ENCODE measurements around the gene FOXJ3. TPM values are rescaled to one million over a fixed set of nuclear protein-coding genes. Genes with fewer than 3 reads are reported as not detected.

The FOXJ3 gene
- total and polyA plus RNA-seq, 8 donors = 39.6 to 65.2 (median 57.0) TPM

DNA sequence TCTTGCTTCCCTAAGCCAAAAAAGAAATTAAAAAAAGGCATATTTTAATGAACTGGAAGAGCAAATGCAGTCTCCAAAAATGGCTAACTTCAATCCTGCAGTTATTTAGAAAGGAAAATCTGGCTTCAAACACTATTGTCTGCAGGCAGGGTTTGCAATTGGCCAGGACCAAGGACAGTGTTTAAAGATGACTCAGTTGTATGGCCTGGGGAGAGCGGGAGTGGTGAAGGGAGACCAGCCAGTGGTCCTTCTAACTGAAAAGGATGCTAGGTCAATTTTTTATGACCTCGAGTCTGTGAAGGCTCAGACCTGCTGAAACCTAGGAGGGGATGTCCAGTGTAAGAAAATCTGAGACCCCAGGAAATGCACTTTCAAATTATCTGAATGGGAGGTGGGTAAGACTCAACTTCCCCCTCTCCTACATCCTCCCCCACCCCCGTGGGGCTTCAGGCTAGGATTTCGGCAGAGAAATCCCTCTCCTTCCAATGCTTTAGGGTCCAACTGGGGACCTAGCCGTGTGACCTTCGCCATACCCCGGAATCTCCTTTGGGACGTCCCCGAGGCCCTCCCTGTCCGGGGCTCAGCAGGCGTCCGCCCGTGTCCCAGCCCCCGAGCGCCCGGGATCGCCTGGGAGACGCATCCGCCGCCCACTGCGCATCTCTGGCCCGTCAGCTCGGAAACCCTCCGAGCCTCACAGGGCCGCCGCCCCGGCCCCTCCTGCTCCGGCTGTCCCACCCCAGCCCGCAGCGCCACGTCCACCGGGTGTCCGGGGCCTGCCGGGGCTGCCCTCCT lies 45.0 kb upstream of the FOXJ3 start:
- H3K36me3 ChIP-seq = no peaks in the 10 kb centered on the region
- TF ChIP-seq, protein P1, sequence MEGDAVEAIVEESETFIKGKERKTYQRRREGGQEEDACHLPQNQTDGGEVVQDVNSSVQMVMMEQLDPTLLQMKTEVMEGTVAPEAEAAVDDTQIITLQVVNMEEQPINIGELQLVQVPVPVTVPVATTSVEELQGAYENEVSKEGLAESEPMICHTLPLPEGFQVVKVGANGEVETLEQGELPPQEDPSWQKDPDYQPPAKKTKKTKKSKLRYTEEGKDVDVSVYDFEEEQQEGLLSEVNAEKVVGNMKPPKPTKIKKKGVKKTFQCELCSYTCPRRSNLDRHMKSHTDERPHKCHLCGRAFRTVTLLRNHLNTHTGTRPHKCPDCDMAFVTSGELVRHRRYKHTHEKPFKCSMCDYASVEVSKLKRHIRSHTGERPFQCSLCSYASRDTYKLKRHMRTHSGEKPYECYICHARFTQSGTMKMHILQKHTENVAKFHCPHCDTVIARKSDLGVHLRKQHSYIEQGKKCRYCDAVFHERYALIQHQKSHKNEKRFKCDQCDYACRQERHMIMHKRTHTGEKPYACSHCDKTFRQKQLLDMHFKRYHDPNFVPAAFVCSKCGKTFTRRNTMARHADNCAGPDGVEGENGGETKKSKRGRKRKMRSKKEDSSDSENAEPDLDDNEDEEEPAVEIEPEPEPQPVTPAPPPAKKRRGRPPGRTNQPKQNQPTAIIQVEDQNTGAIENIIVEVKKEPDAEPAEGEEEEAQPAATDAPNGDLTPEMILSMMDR (IDR thresholded peaks at IDR 0.05) = no peak
- no peak overlapping the region for H3K27ac ChIP-seq
- intact Hi-C loops (cut with DNase I) = no loop called here
- H3K9me3 ChIP-seq = no peaks in the 10 kb centered on the region
- H3K27me3 ChIP-seq = peaks cover 11 to 69% of the 10 kb centered on the region in 2 donors
- DNase-seq (peak in 2 of 4 donors; percentile 23 to 30), ATAC-seq (peak; percentile 67)
- peaks cover 6 to 15% of the 10 kb centered on the region in 2 donors for H3K4me1 ChIP-seq
- H3K4me3 ChIP-seq = peak overlapping the region; percentile 50 to 51

DNA sequence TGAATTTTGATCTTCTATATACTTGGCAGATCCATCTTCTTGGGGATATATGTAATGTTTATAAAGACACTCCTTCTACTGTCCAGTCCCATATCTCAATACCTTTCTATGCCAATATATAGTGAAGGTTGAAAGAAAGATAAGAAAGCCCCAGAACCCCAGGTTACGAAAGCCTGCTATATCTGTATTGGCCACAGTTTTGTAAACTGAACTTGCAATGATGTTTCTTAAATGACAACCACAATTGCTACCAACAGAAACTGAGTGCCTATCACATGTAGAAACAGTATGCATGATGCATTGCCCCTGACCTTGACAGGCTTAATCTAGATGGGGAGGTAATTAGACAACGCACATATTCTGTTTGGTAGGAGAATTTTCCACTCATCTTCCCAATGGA lies 37.8 kb upstream of the FOXJ3 start:
- ATAC-seq (no peak), DNase-seq (no peak)
- H3K4me1 ChIP-seq = no peaks in the 10 kb centered on the region
- H3K36me3 ChIP-seq = no peaks in the 10 kb centered on the region
- no peak overlapping the region for H3K4me3 ChIP-seq
- no peaks in the 10 kb centered on the region for H3K9me3 ChIP-seq
- TF ChIP-seq, protein P1 (IDR thresholded peaks at IDR 0.05) = no peak
- no peak overlapping the region for H3K27ac ChIP-seq
- intact Hi-C loops (cut with DNase I) = no loop called here
- peaks cover 0 to under 1% of the 10 kb centered on the region in 2 donors for H3K27me3 ChIP-seq

DNA sequence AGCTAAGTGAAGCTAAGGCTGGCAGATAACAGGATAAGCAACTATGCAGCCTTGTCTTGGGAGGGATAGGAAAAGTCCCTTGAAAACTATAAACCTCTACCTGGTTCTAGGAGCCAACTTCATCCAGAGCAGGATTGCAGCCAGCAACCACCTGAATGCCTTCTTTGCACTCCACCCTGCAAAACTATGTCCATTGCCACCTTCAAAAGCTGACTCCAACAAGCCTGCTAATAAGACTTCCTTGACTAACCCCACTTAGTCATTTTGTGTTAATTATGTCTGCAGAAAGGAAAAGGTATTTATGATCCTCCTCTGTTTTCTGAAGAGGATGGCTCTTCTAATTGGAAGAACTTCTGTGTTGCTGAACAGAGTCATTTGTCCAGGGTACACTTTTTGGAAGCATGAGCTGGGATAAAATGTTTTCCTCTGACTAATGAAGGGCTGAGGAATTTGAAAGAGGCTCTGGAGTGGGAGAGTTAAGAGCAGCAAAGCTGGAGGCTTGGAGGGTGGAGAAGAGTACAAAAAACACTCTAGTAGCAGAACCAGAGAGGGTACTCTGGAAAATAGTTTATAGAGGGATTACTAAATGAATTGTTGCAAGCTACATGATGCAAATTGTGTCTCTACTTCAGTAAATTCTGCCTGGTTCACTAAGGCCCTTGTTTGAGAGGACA lies 36.0 kb upstream of the FOXJ3 start:
- Histone ChIP-seq H3K9me3 (no peaks in the 10 kb centered on the region), H3K27ac (peak overlapping the region; percentile 44 to 50), H3K36me3 (no peaks in the 10 kb centered on the region), H3K27me3 (no peaks in the 10 kb centered on the region), H3K4me1 (no peaks in the 10 kb centered on the region), H3K4me3 (no peak overlapping the region)
- TF ChIP-seq, protein P1 (IDR thresholded peaks at IDR 0.05) = no peak
- intact Hi-C loops (cut with DNase I) = no loop called here
- DNase-seq (no peak), ATAC-seq (peak; percentile 85)

DNA sequence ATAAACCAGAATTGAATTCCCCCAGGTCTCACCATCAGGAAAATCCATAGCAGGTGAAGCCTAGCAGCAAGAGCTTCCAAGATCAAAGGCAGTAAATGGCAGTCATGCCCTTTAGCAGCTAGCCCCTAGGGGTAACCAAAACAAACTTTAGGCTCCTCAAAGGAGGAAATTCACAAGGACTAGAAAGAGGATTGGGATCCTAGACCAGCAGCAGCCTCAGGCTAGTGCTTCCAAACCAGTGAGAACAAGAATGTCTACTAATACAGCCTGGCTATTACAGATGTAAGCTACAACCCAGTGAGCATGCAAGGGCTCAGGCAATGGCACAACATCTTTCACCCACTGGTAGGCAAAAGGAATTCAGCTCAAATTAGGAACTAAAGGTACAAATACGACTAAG lies 34.4 kb upstream of the FOXJ3 start:
- DNase-seq (no peak), ATAC-seq (no peak)
- H3K9me3 ChIP-seq = no peaks in the 10 kb centered on the region
- TF ChIP-seq, protein P1 (IDR thresholded peaks at IDR 0.05) = no peak
- intact Hi-C loops (cut with DNase I) = no loop called here
- H3K27ac ChIP-seq = no peak overlapping the region
- no peaks in the 10 kb centered on the region for H3K27me3 ChIP-seq
- no peaks in the 10 kb centered on the region for H3K4me1 ChIP-seq
- H3K4me3 ChIP-seq = no peak overlapping the region
- H3K36me3 ChIP-seq = no peaks in the 10 kb centered on the region

DNA sequence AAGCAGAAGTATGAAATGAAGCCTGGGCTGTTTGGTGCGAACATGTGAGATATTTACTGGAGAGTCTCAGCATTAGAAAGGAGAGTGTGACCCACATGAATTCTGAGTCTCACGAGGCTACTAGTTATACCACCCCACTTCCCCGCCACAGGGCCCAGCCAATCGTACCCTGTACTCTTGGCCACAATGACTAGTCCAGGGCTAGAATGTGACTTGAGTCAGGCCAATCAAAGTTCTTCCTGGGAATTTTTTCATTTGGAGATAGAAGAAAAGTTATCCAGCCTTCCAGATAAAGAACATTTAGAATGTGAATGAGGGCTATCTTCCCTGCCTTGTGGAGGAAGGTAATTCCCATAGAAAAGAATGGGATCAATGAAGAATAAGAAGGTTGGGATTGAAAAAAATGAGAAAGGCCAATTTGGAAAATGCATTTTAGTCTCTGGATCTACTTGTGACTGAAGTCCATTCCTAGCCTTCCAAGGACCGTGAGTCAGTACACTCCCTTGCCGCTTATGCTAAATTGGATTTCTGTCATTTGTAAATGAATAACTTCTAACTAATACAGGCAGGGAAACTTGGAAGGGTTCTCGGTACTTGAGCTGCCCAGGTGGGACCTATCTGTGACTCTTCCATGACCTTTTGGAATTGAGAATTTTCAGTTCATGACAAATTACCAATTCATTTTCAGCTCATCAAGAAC lies 33.2 kb upstream of the FOXJ3 start:
- H3K9me3 ChIP-seq = no peaks in the 10 kb centered on the region
- peak in 1 of 4 donors; percentile 13 for DNase-seq
- H3K27me3 ChIP-seq = no peaks in the 10 kb centered on the region
- intact Hi-C loops (cut with DNase I) = no loop called here
- H3K4me1 ChIP-seq = no peaks in the 10 kb centered on the region
- no peak overlapping the region for H3K4me3 ChIP-seq
- H3K36me3 ChIP-seq = no peaks in the 10 kb centered on the region
- ATAC-seq = peak; percentile 81
- TF ChIP-seq, protein P1 (IDR thresholded peaks at IDR 0.05) = no peak
- peak overlapping the region; percentile 9 to 16 for H3K27ac ChIP-seq

Measured in left lung (tissue), 10 donors.